Prostate gland (tissue), 2 donors: Measurements from ENCODE around the gene ITGA2B. TPM values are rescaled to one million over a fixed set of nuclear protein-coding genes. Genes with fewer than 3 reads are reported as not detected.

Experiments
- DNase-seq: peaks from one replicate; pipeline ENCODE4 v3.0.0-alpha.2; 2019; ENCODE audit warnings: low spot score
- H3K27ac ChIP-seq, 2 donors: fragments of 200-600 bp; sonication (generic); 2 replicates each; pipeline ENCODE4 v1.5.1; 2017 to 2019
- H3K27me3 ChIP-seq: fragments of 200-600 bp; sonication (generic); replicated peaks from 2 replicates; pipeline ENCODE4 v1.5.1; 2019; ENCODE audit not compliant: insufficient read depth
- H3K36me3 ChIP-seq, 2 donors: fragments of 200-600 bp; sonication (generic); 1 replicate in 1 of 2; 2 replicates in 1 of 2; pipeline versions ENCODE4 v1.5.1 to v1.8.1; 2017 to 2019
- H3K4me1 ChIP-seq: fragments of 200-600 bp; sonication (generic); replicated peaks from 2 replicates; pipeline ENCODE4 v1.5.1; 2019
- H3K4me3 ChIP-seq, 2 donors: fragments of 200-600 bp; sonication (generic); 2 replicates each; pipeline ENCODE4 v1.5.1; 2017 to 2019
- H3K9me3 ChIP-seq: fragments of 200-600 bp; sonication (generic); 2 replicates; pipeline ENCODE4 v1.5.1; 2017
- CTCF ChIP-seq, 4 experiments: fragments of 200-600 bp in 2 of 4; fragments of 450-650 bp in 2 of 4; sonication (generic) in 2 of 4; IDR thresholded peaks; 1 replicate in 3 of 4; 2 replicates in 1 of 4; pipeline ENCODE4 v1.5.1; 2016 to 2019; ENCODE audit warnings: antibody characterized with exemption in 4 of 4, mild to moderate bottlenecking in 2 of 4, moderate library complexity in 2 of 4
- POLR2A ChIP-seq: fragments of 450-650 bp; IDR thresholded peaks from one replicate; pipeline ENCODE4 v1.6.1; 2016; ENCODE audit warnings: antibody characterized with exemption, mild to moderate bottlenecking
- POLR2AphosphoS5 ChIP-seq: sonication (generic); formaldehyde crosslinking; IDR thresholded peaks from one replicate; pipeline ENCODE4 v1.6.1; 2017; ENCODE audit warnings: antibody characterized with exemption
- WGBS: methylation state at CpG from one replicate; pipeline ENCODE4 v1.1.5; 2018; 5-methylcytosine and 5-hydroxymethylcytosine counted together
- intact Hi-C: fragments of 100-400 bp; cut with DNase I; formaldehyde crosslinking; loops from one replicate; pipeline ENCODE4 v1.14.2; 2022
- total RNA-seq, 2 donors: library from RNA; depleted of rRNA; stranded (reverse); fragments of >200 nt; gene quantifications; one replicate each; pipeline ENCODE4 v1.1.0, GENCODE V29; 2016

Gene ITGA2B
- total RNA-seq, 2 donors from 2014 or later, result 0.27 to 0.68 TPM

- no peaks in the 10 kb centered on the region for H3K27me3 ChIP-seq
- TF ChIP-seq POLR2A (peak; percentile 78), POLR2AphosphoS5 (peak; percentile 76), CTCF (IDR thresholded peaks at IDR 0.05) (peak in 1 of 4 experiments; percentile 4)
- H3K9me3 ChIP-seq, result no peaks in the 10 kb centered on the region
- H3K4me3 ChIP-seq, result peak overlapping the region; percentile 29 to 38
- intact Hi-C loops, result no loop called here
- H3K4me1 ChIP-seq, result no peaks in the 10 kb centered on the region
- no peaks in the 10 kb centered on the region for H3K36me3 ChIP-seq
- DNase-seq, result peak; percentile 82
- H3K27ac ChIP-seq, result peak overlapping the region in 1 of 2 donors; percentile 36
- 5% methylated on average over 61 of the region's 68 CpGs for WGBS
Observed at GRCh38 chr17:44385287-44386181, 3.9 kb downstream of the ITGA2B start.

GRCh38 chr17:44384823-44385286 is 4.6 kb downstream of the ITGA2B start:
- Histone ChIP-seq H3K4me3 (peak overlapping the region; percentile 29 to 38), H3K36me3 (no peaks in the 10 kb centered on the region), H3K9me3 (no peaks in the 10 kb centered on the region), H3K4me1 (no peaks in the 10 kb centered on the region), H3K27me3 (no peaks in the 10 kb centered on the region), H3K27ac (peak overlapping the region in 1 of 2 donors; percentile 36)
- intact Hi-C loops, result no loop called here
- WGBS, result 5% methylated on average over 26 of the region's 26 CpGs
- no peak for DNase-seq
- TF ChIP-seq POLR2AphosphoS5, result no peak
- no peak for TF ChIP-seq CTCF (IDR thresholded peaks at IDR 0.05)
- no peak for TF ChIP-seq POLR2A

- WGBS, result 32% methylated on average over 29 of the region's 29 CpGs
- no peak overlapping the region for H3K27ac ChIP-seq
Observed at GRCh38 chr17:44384281-44384822, 5.1 kb downstream of the ITGA2B start.

GRCh38 chr17:44383861-44384260 is 5.6 kb downstream of the ITGA2B start:
- H3K4me3 ChIP-seq, result no peak overlapping the region
- H3K4me1 ChIP-seq, result no peaks in the 10 kb centered on the region
- 77% methylated on average over 16 of the region's 16 CpGs for WGBS
- no peak overlapping the region for H3K27ac ChIP-seq
- intact Hi-C loops, result no loop called here
- TF ChIP-seq POLR2A (no peak), CTCF (IDR thresholded peaks at IDR 0.05) (no peak), POLR2AphosphoS5 (no peak)
- H3K36me3 ChIP-seq, result no peaks in the 10 kb centered on the region
- no peaks in the 10 kb centered on the region for H3K27me3 ChIP-seq
- no peaks in the 10 kb centered on the region for H3K9me3 ChIP-seq
- DNase-seq, result no peak

More at GRCh38 chr17:44384281-44384822, 5.1 kb downstream of the ITGA2B start:
- no peak for DNase-seq
- Histone ChIP-seq H3K4me1 (no peaks in the 10 kb centered on the region), H3K36me3 (no peaks in the 10 kb centered on the region), H3K4me3 (no peak overlapping the region), H3K9me3 (no peaks in the 10 kb centered on the region), H3K27me3 (no peaks in the 10 kb centered on the region)
- intact Hi-C loops, result no loop called here
- TF ChIP-seq POLR2AphosphoS5, result no peak
- TF ChIP-seq POLR2A, result no peak
- TF ChIP-seq CTCF (IDR thresholded peaks at IDR 0.05), result no peak
